Kidney (tissue), 22 donors: ENCODE measurements around the gene TMPRSS11F. TPM values are rescaled to one million over a fixed set of nuclear protein-coding genes. Genes with fewer than 3 reads are reported as not detected.

Experiments used
- DNase-seq, 5 donors: peaks; one replicate each; pipeline ENCODE4 v3.0.0-alpha.2; 2013 to 2020
- FAIRE-seq: peaks from 2 replicates; lab custom pipeline; 2012; peaks lifted over from hg19 to GRCh38; lab: Jason Lieb, UNC
- H3K27ac ChIP-seq, 2 donors: one replicate each; pipeline ENCODE4 v1.7.0; 2013; ENCODE audit warnings: low read depth in 2 of 2, low read length in 2 of 2, inconsistent platforms in 1 of 2
- H3K27me3 ChIP-seq: one replicate; pipeline ENCODE4 v1.7.1; 2013; ENCODE audit warnings: low read length, inconsistent platforms; ENCODE audit not compliant: control insufficient read depth, insufficient read depth
- H3K36me3 ChIP-seq, 3 donors: one replicate each; pipeline versions ENCODE4 v1.7.0 to v1.7.1; 2013; ENCODE audit warnings: low read length in 3 of 3, control low read depth in 1 of 3, inconsistent platforms in 1 of 3; ENCODE audit not compliant: insufficient read depth in 3 of 3, control insufficient read depth in 2 of 3
- H3K4me1 ChIP-seq, 3 donors: one replicate each; pipeline versions ENCODE4 v1.7.0 to v1.7.1; 2013; ENCODE audit warnings: low read length in 3 of 3, inconsistent platforms in 1 of 3, low read depth in 1 of 3; ENCODE audit not compliant: control insufficient read depth in 2 of 3, insufficient read depth in 2 of 3
- H3K4me3 ChIP-seq, 3 donors: one replicate each; pipeline versions ENCODE4 v1.7.0 to v1.8.1; 2013; ENCODE audit warnings: low read length in 3 of 3, control low read depth in 1 of 3, inconsistent platforms in 1 of 3
- H3K9ac ChIP-seq, 3 donors: one replicate each; pipeline versions ENCODE4 v1.7.0 to v1.7.1; 2013; ENCODE audit warnings: low read length in 3 of 3, control low read depth in 1 of 3, inconsistent platforms in 1 of 3
- H3K9me3 ChIP-seq, 3 donors: one replicate each; pipeline versions ENCODE4 v1.7.0 to v1.7.1; 2013; ENCODE audit warnings: low read length in 3 of 3, control low read depth in 1 of 3, inconsistent platforms in 1 of 3; ENCODE audit not compliant: control insufficient read depth in 2 of 3, insufficient read depth in 1 of 3
- intact Hi-C: fragments of 100-400 bp; cut with DNase I; formaldehyde crosslinking; loops from one replicate; pipeline ENCODE4 v1.11.1; 2022
- long read RNA-seq, 10 donors: library from polyadenylated mRNA in 1 of 10; unstranded in 1 of 10; transcript quantifications; one replicate each; pipeline ENCODE4 v2.0.0 and lab custom pipeline, GENCODE V29; 2021 to 2026
- polyA plus RNA-seq: library from polyadenylated mRNA; stranded (reverse); fragments of 350-450 nt; fragmentation: Illumina TruSeq; extraction: RNeasy Lipid Tissue Mini Kit (QIAGEN cat#74804); gene quantifications from one replicate; pipeline ENCODE4 v1.2.3, GENCODE V29; 2014; ENCODE audit warnings: low read depth, low replicate concordance; ENCODE audit not compliant: insufficient read depth
- total RNA-seq: library from RNA; stranded (reverse); fragmentation: NEBNext Ultra II Directional; extraction: Animal tissue kit (Norgen Biotek cat#: 25700); gene quantifications from one replicate; pipeline ENCODE4 v1.2.1, GENCODE V29; 2021
- TF ChIP-seq, protein P1 (sequence below): IDR thresholded peaks from 3 replicates; pipeline ENCODE4 v1.5.1; 2012; ENCODE audit warnings: mild to moderate bottlenecking, moderate library complexity, borderline replicate concordance; ENCODE audit not compliant: insufficient read depth; ENCODE audit errors: extremely low read depth
- donor health status: control.
- donor health status: control.
- donor health status: control.
- donor health status: control.
- donor health status: control.
- donor health status: DM: yes; HTN: yes; CAD: no.
- donor health status: Normal renal cell carcinoma (clear cell type).

Gene TMPRSS11F
- total RNA-seq = not detected
- polyA plus RNA-seq = not detected
- long read RNA-seq, donor 1 = 0 reads
- long read RNA-seq, donor 2 = 0 reads
- long read RNA-seq, donor 3 = 0 reads
- long read RNA-seq, donor 4 = 0 reads
- long read RNA-seq, donor 5 = 0 reads
- long read RNA-seq, donor 6 = 0 reads
- long read RNA-seq, donor 7 = 0 reads
- long read RNA-seq, donor 8 = 0 reads
- long read RNA-seq, donor 9 = 0 reads
- long read RNA-seq, donor 10 = 0 reads

DNA sequence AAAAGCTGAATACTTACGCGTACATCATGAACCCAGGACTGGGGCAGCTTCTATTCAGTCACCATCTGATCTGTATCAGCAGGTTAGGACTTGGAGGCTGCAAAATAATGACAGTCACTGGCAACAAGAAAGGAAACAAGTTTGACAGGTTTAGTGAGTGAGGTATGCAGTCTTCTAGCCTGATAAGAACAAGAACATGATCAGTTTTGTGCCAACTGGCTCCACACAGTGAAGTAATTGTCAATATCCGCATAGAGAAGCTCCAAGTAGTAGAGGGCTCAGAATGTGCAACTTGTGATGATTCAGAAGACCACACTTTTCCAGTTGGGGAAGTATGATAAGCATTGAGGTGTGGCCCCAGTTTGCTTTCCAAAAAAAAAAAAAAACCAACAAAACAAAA, at the start of gene TMPRSS11F:
Gene TMPRSS11F, minus strand, starts transcription at position 77 of the 400 bp plus-strand sequence. Its CDS starts 49 bp downstream, at position 28.
- TF ChIP-seq, protein P1, sequence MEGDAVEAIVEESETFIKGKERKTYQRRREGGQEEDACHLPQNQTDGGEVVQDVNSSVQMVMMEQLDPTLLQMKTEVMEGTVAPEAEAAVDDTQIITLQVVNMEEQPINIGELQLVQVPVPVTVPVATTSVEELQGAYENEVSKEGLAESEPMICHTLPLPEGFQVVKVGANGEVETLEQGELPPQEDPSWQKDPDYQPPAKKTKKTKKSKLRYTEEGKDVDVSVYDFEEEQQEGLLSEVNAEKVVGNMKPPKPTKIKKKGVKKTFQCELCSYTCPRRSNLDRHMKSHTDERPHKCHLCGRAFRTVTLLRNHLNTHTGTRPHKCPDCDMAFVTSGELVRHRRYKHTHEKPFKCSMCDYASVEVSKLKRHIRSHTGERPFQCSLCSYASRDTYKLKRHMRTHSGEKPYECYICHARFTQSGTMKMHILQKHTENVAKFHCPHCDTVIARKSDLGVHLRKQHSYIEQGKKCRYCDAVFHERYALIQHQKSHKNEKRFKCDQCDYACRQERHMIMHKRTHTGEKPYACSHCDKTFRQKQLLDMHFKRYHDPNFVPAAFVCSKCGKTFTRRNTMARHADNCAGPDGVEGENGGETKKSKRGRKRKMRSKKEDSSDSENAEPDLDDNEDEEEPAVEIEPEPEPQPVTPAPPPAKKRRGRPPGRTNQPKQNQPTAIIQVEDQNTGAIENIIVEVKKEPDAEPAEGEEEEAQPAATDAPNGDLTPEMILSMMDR = no peak
- Histone ChIP-seq H3K36me3 (no peaks in the 10 kb centered on the region), H3K4me3 (no peak within 1 kb of the TSS), H3K27ac (no peak within 1 kb of the TSS), H3K9me3 (no peaks in the 10 kb centered on the region), H3K9ac (no peak within 1 kb of the TSS), H3K27me3 (no peaks in the 10 kb centered on the region), H3K4me1 (no peaks in the 10 kb centered on the region)
- FAIRE-seq (no peak), DNase-seq (no peak)
- intact Hi-C loops = no loop called here

DNA sequence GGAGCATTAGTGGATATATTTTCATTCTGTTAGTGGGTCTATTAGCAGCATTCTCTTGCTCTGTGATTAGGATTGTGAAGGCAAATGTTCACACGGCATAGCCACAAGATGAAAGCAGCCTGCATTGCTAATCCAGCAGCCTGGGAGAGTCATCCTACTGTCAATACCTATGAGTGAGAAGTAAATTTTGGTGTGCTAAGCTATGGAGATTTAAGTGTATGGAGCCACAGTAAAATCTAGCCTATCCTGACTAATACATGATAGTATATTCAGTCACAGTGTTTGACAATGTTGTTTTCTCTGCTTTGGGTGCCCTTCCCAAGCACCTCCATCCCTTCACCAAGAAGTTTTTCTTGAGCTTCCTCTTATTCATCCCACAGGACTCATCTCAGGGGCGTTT, 47.2 kb upstream of the TMPRSS11F start:
- Histone ChIP-seq H3K4me3 (no peak overlapping the region), H3K4me1 (no peaks in the 10 kb centered on the region), H3K27me3 (no peaks in the 10 kb centered on the region), H3K9ac (no peak overlapping the region), H3K9me3 (no peaks in the 10 kb centered on the region), H3K36me3 (no peaks in the 10 kb centered on the region), H3K27ac (no peak overlapping the region)
- FAIRE-seq (no peak), DNase-seq (no peak)
- TF ChIP-seq, protein P1 = no peak
- intact Hi-C loops = no loop called here

DNA sequence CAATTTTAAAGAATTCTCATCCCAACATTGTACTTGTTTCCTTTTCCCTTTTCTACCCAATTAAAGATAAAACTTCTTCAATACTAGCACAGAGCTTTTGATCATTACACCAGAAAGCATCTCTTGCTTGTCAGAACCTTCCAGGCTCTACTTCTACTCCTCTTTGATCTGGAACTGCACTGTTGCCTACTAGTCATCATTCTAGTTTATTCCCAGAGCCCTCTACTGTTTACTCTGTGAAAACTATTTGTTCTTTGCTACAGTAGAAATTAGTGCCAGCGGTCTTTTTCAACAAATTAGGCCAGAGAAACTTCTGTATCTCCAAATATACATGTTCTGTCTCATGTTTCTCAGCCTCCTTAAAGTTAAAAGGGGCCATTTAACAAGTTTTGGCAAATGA, 46.8 kb upstream of the TMPRSS11F start:
- no peaks in the 10 kb centered on the region for H3K4me1 ChIP-seq
- no peak overlapping the region for H3K4me3 ChIP-seq
- intact Hi-C loops = no loop called here
- no peaks in the 10 kb centered on the region for H3K36me3 ChIP-seq
- no peak overlapping the region for H3K9ac ChIP-seq
- TF ChIP-seq, protein P1 = no peak
- no peak overlapping the region for H3K27ac ChIP-seq
- no peak for FAIRE-seq
- DNase-seq = peak in 1 of 5 donors; percentile 1
- no peaks in the 10 kb centered on the region for H3K27me3 ChIP-seq
- H3K9me3 ChIP-seq = no peaks in the 10 kb centered on the region
